ENCODE measurements around the gene PIK3CD.

PIK3CD gene

GRCh38 chr1:9767964-9768668 is 116.6 kb downstream of the PIK3CD start:
- peak in 1 of 3 experiments; percentile 21 for DNase-seq (ENCODE audit: low read depth in 3 of 3)

DNA sequence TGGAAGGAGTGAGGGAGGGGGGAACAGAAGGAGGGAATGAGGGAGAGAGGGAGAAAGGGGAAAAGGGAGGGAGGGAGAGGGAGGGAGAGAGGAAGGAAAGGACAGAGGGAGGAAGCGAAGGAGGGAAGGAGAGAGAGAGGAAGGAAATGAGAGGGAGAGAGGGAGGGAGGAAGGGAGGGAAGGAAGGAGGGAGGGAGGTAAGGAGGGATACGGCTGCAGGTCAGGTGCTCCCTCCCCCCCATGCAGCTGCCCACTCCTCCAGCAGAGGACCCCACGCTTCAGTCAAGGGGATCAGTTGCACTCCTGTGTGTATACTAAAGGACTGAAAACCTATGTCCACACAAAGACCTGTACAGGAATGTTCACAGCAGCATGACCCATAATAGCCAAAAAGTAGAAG is 117.5 kb downstream of the PIK3CD start:
- DNase-seq (ENCODE audit: low read depth in 3 of 3): no peak

DNA sequence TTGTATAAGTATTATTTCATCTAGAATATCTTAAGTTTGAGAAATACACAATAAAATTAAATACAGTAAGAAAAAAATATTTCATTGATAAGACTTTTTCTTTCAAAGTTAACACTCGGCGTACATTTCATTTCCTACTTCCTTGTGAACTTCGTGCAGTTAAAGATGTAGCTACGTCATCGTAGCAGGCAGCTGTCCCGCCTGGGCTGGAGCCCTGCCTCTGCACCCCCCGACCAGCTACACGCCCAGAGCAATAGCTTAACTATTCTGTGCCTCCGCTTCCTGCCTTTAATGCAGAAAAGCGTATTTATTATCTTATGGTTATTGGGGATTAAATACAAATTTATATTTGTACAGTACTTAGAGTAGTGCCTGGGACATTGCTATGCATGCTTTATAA is 118.8 kb downstream of the PIK3CD start:
- no peak for DNase-seq (ENCODE audit: low read depth in 3 of 3)

DNA sequence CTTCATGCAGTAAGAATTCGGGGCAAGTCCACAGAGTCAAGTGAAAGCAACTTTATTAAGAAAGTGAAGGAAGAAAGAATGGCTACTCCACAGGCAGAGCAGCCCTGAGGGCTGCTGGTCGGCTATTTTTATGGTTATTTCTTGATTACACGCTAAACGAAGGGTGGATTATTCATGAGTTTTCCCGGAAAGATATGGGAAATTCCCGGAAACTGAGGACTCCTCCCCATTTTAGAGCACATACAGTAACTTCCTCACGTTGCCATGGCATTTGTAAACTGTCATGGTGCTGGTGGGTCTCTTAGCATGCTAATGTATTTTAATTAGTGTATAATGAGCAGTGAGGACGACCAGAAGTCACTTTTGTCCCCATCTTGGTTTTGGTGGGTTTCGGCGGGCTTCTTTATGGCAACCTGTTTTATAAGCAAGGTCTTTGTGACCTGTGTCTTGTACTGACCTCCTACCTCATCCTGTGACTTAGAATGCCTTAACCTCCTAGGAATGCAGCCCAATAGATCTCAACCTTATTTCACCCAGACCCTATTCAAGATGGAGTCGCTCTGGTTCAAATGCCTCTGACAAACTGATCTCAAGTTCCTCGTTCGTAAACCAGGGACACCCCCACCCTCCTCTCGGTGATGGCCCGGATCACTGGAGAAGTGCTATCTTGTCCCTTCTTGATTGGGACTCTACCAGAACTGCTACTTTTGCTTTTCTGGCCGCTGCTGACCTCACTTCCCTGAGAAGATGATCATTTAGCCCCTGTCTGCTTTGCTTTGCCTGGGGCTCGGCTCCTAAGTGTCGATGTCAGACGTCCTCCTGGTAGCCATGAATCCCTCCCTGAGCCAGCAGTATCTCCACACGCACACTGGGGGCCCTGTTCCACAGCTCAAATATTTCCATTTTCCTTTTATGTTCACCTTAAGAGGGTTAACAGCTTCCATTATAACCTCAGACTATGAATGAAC is 123.5 kb downstream of the PIK3CD start:
- DNase-seq (ENCODE audit: low read depth in 3 of 3): no peak

- DNase-seq (ENCODE audit: low read depth in 3 of 3): no peak
Observed at GRCh38 chr1:9776685-9777084, 125.2 kb downstream of the PIK3CD start.

Data from stimulated activated CD4-positive, alpha-beta T cell treated with anti-CD3 and anti-CD28 coated beads, TNF-alpha, amount 100 ng/mL, for 24 hours (primary cell).